Pancreas (tissue), 10 donors: Measurements from ENCODE around the gene EIF4A3. TPM values are rescaled to one million over a fixed set of nuclear protein-coding genes. Genes with fewer than 3 reads are reported as not detected.
A peak's percentile ranks its signal among the peaks of the same experiment; 100 is the strongest.

ENCODE experiments used
- ATAC-seq, 4 donors: fragments of 200-7000 bp; cut with Tn5 transposase; one replicate each; pipeline versions ENCODE4 v1.8.0 to v1.9.1; 2020; ENCODE audit warnings: mild to moderate bottlenecking in 4 of 4, moderate library complexity in 4 of 4
- DNase-seq, 6 donors: peaks; one replicate each; pipeline ENCODE4 v3.0.0-alpha.2; 2020
- FAIRE-seq: peaks from 2 replicates; lab custom pipeline; 2012; peaks lifted over from hg19 to GRCh38; lab: Jason Lieb, UNC
- H3K27ac ChIP-seq, 4 donors: fragments of 200-600 bp; sonication (generic); 1 replicate in 3 of 4; 2 replicates in 1 of 4; pipeline versions ENCODE4 v1.5.0 to v1.8.0; 2020
- H3K27me3 ChIP-seq, 4 donors: fragments of 200-600 bp; one replicate each; pipeline ENCODE4 v1.8.0; 2021
- H3K36me3 ChIP-seq, 3 donors: fragments of 200-600 bp; sonication (generic) in 1 of 3; one replicate each; pipeline versions ENCODE4 v1.5.0 to v1.8.0; 2020 to 2021
- H3K4me1 ChIP-seq, 3 donors: fragments of 200-600 bp; one replicate each; pipeline ENCODE4 v1.8.0; 2021
- H3K4me3 ChIP-seq, 4 donors: fragments of 200-600 bp; sonication (generic) in 2 of 4; one replicate each; pipeline versions ENCODE4 v1.5.0 to v1.8.0; 2020 to 2021
- H3K9me3 ChIP-seq, 4 donors: fragments of 200-600 bp; one replicate each; pipeline ENCODE4 v1.8.0; 2021
- CTCF ChIP-seq, 4 donors: fragments of 200-600 bp; sonication (generic) in 3 of 4; IDR thresholded peaks; one replicate each; pipeline versions ENCODE4 v1.5.0 to v1.8.0; 2021; ENCODE audit warnings: antibody characterized with exemption in 4 of 4
- WGBS, 2 donors: extraction: QIAGEN DNeasy Blood & Tissue Kit; methylation state at CpG; one replicate each; pipeline ENCODE4 v1.1.7; 2013; 5-methylcytosine and 5-hydroxymethylcytosine counted together
- intact Hi-C, 3 donors: fragments of 100-400 bp; cut with DNase I; formaldehyde crosslinking; loops; one replicate each; pipeline versions ENCODE4 v1.11.1 to v1.14.2; 2022
- polyA plus RNA-seq, 2 donors: library from polyadenylated mRNA; stranded (reverse); fragments of 200-250 nt; gene quantifications; one replicate each; pipeline ENCODE4 v1.2.3, GENCODE V29; 2013
- total RNA-seq, 6 donors: library from RNA; stranded (reverse); fragmentation: NEBNext Ultra II Directional in 4 of 6; extraction: Animal tissue kit (Norgen Biotek cat#: 25700) in 4 of 6; gene quantifications; one replicate each; pipeline versions ENCODE4 v1.2.1 to v1.2.4, GENCODE V29; 2021 to 2023
- donor health status: healthy with polysubstance abuse.
- donor health status: DM: no; HTN: no; CAD: no; lungs with moderate emphysema.
- donor health status: DM: no; HTN: no; CAD: no.
- donor health status: control.
- donor health status: control.
- donor health status: Bipolar disorder and iron deficiency.
- donor health status: DM: yes; HTN: yes; CAD: no.
- donor health status: DM: no; HTN: no; CAD: no.
- donor health status: DM: no; HTN: no; CAD: no.
- donor health status: DM: yes; HTN: yes; CAD: no.

Gene EIF4A3
- total and polyA plus RNA-seq, 8 donors, result 16.2 to 37.2 (median 30.2) TPM

DNA sequence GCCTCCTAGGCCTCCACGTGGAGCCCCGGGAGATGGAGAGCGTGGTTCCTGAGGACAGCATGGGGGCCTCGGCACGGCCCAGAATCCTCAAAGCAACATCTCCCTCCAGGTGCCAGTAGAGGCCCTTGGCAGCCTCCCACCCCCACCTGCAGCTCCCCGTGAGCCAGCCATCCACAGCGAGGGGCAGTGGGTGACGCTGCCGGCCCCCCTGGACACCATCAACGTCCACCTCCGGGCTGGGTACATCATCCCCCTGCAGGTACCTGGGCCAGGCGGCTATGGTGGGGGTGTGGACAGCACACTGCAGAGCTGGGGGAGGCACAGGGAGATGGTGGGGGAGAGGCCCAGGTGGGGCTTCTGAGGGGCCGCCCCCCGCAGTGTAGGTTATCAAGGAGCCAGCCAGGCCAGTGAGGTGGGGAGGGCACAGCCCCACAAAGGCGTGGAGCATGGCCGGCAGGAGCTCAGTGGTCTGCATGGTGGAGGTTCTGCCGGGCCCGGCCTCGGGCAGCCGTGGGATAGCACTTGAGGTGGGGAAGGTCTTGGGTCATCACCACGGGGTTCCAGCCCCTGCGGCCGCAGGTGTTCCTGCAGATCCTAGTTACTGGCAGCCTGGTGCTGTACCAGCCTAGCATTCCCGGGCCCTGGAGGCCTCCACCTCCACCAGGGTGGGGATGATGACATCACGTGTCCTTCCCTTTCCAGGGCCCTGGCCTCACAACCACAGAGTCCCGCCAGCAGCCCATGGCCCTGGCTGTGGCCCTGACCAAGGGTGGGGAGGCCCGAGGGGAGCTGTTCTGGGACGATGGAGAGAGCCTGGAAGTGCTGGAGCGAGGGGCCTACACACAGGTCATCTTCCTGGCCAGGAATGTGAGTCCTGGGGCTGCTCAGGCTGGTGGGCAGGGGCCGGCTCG is 29.2 kb downstream of the EIF4A3 start:
- WGBS, 2 donors, result 89 to 90% methylated on average over 31 of the region's 31 CpGs
- peak in 1 of 4 donors; percentile 9 for ATAC-seq
- DNase-seq, result peak in 1 of 6 donors; percentile 18
- Histone ChIP-seq H3K36me3 (no peaks in the 10 kb centered on the region), H3K27me3 (no peaks in the 10 kb centered on the region), H3K4me3 (no peak overlapping the region), H3K27ac (no peak overlapping the region), H3K4me1 (no peaks in the 10 kb centered on the region), H3K9me3 (no peaks in the 10 kb centered on the region)
- no peak for TF ChIP-seq CTCF (IDR thresholded peaks at IDR 0.05)
- FAIRE-seq, result no peak
- intact Hi-C loops, result no loop called here

DNA sequence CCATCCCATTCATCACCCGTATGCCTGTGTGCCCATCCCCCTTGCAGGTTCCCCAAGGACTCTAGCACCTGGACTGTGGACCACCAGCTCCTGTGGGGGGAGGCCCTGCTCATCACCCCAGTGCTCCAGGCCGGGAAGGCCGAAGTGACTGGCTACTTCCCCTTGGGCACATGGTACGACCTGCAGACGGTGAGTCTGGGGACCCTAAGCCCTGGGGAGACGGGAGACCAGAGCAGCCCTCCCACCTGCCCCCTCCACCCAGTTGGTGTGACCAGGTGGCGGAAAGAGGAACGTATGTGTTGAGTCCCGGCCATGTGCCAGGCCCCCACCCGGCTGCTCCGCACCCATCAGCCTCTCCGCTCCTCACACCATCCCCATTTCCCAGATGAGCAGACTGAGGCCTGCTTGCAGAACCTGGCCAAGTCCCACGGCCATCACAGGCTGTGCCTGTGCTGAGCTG is 30.0 kb downstream of the EIF4A3 start:
- Histone ChIP-seq H3K4me1 (no peaks in the 10 kb centered on the region), H3K4me3 (no peak overlapping the region), H3K27me3 (no peaks in the 10 kb centered on the region), H3K27ac (no peak overlapping the region), H3K9me3 (no peaks in the 10 kb centered on the region), H3K36me3 (no peaks in the 10 kb centered on the region)
- no peak for TF ChIP-seq CTCF (IDR thresholded peaks at IDR 0.05)
- WGBS, 2 donors, result 89 to 91% methylated on average over 13 of the region's 13 CpGs
- intact Hi-C loops, result no loop called here
- no peak for ATAC-seq
- FAIRE-seq, result no peak
- no peak for DNase-seq

- ATAC-seq, result no peak
- Histone ChIP-seq H3K4me3 (no peak overlapping the region), H3K4me1 (no peaks in the 10 kb centered on the region), H3K36me3 (no peaks in the 10 kb centered on the region), H3K9me3 (no peaks in the 10 kb centered on the region), H3K27me3 (no peaks in the 10 kb centered on the region), H3K27ac (no peak overlapping the region)
- FAIRE-seq, result no peak
- WGBS, 2 donors, result 90 to 94% methylated on average over 16 of the region's 16 CpGs
- DNase-seq, result no peak
- intact Hi-C loops, result no loop called here
- TF ChIP-seq CTCF (IDR thresholded peaks at IDR 0.05), result no peak
Measured at GRCh38 chr17:80116276-80116920, 30.5 kb downstream of the EIF4A3 start.

DNA sequence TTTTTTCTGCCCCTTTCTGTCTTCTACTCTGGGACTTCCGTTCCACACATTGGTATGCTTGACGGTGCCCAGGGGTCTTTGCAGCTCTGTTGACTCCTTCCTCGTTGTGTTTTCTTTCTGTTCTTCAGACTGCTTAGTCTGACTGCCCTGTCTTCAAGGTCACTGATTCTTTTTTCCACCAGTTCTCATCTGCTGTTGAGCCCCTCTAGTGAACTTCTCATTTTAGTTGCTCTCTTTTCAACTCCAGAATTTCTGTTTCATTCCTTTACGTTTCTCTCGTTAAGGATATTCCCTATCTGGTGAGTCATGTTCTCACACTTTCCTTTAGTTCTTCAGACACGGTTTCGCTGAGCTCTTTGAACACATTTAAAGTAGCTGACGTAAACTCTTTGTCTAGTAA is 31.8 kb downstream of the EIF4A3 start:
- Histone ChIP-seq H3K27ac (no peak overlapping the region), H3K27me3 (no peaks in the 10 kb centered on the region), H3K9me3 (no peaks in the 10 kb centered on the region), H3K4me1 (no peaks in the 10 kb centered on the region), H3K36me3 (no peaks in the 10 kb centered on the region), H3K4me3 (no peak overlapping the region)
- WGBS, 2 donors, result 84 to 88% methylated on average over 8 of the region's 8 CpGs
- intact Hi-C loops, result no loop called here
- ATAC-seq (no peak), FAIRE-seq (no peak), DNase-seq (no peak)
- no peak for TF ChIP-seq CTCF (IDR thresholded peaks at IDR 0.05)
